ENCODE data around the gene GRHPR.
"Not testable (repeated sequence)": the region's sequence is repeated elsewhere in the genome, so short reads cannot be mapped to it uniquely, and the experiment has no call there.

Gene GRHPR

DNA sequence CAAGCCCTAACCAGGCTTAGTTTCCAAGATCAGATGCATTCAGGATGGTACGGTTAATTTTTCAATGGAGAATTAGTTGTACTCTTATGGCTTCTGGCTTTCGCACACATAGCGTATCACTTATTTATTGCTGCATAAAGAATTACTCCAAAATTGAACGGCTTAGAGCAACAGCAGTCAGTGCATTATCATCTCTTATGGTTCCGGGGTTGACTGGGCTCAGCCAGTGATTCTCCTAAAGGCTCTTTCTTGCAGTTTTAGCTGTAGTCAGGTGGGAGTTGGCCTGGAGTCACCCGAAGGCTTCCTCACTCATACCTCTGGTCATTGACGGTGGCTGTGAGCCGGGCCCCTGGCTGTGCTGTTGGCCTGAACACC lies 595 bp upstream of the GRHPR start:
- DNase-seq (ENCODE audit: low read depth): no peak

DNA sequence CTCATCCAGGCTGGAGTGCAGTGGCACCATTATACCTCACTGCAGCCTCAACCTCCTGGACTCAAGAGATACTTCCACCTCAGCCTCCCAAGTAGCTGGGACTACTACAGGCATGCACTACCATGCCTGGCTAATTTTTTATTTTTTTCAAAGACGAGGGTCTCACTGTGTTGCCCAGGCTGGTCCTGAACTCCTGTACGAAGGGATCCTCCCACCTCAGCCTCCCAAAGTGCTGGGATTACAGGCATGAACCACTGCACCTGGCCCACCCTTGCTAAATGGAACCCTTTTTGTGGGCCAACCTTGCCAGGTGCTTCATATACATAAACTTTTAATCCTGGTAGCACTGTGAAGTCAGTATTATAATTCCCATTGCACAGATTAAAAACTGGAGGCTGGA lies 1.0 kb downstream of the GRHPR start:
- no peak for DNase-seq (ENCODE audit: low read depth)

DNA sequence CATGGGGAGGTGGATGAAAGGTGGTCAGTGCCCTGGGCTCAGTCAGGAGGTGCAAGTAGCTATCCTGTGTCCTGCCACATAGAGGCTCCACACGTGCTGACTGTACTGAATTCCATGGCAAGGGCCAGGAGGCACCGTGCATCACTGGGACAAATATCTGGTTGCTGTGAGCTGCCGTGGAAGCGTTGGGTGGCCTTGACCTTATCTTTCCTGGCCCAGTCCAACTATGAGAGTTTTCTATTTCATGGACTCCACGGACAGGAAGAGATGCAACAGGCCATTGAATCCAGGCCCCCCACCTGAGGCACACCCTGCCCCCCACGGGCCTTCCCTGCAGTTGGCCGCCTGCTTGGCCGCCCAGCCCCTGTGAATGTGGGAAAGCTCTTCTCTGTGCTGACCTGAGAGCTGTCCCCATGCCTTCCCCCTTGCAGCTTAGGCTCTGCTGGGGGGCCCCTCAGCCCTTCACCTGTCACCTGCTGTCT lies 1.7 kb downstream of the GRHPR start:
- no peak for DNase-seq (ENCODE audit: low read depth)

DNA sequence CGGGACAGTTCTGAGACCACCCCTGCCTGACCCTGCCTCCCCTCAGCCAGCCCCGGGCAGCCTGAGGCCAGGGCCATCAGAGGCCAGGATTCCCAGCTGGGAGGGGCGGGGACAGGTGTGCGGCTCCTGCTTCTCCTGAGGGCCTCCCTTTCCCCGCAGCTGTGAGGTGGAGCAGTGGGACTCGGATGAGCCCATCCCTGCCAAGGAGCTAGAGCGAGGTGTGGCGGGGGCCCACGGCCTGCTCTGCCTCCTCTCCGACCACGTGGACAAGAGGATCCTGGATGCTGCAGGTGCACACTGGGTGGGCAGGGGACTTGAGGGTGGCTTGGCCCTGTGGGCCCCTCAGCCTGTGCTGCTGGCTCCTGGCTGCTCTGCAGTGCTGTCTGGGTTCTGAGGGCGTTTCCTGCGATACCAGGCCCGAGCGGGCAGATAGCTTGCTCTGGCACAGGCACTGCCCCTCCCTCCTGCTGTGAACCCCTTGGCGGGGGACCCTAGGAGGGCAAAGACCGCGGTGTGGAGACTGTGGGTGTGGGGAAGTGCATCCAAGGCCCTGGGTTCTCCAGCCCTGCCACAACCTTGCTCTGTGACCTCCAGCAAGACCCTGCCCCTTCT lies 2.3 kb downstream of the GRHPR start:
- no peak for DNase-seq (ENCODE audit: low read depth)

DNA sequence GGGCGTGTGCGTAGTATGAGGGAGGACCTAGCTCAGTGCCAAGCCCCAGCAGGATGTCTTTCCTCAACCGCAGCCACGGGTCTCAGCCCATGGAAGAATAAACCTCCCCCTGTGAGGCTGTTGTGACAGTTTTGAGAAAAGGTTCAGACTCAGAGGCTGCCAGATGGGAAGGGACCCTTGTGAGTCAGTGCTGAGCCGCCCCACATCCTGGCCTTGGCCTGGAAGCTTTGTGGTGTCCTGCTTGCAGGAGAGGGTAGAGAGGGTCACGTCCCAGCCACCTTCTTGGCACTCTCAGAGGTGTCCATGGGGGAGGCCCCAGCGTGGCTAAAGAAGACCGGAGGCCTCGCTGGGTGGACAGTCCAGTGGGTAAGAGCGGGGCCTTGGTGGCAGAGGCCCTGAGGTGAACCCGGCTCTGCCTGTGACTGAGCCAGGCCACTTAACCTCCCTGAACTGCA lies 2.8 kb downstream of the GRHPR start:
- DNase-seq (ENCODE audit: low read depth): no peak

DNA sequence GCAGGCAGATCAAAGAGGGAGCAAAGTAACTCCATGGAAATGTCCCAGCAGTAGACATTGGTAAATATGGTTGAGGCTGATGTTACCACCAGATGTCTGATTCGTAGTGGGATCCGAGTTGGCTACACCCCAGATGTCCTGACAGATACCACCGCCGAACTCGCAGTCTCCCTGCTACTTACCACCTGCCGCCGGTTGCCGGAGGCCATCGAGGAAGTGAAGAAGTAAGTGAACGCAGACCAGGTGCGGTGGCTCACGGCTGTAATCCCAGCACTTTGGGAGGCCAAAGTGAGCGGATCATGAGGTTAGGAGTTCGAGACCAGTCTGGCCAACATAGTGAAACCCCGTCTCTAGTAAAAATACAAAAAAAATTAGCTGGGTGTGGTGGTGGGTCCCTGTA lies 3.9 kb downstream of the GRHPR start:
- not testable (repeated sequence) for DNase-seq (ENCODE audit: low read depth)

DNA sequence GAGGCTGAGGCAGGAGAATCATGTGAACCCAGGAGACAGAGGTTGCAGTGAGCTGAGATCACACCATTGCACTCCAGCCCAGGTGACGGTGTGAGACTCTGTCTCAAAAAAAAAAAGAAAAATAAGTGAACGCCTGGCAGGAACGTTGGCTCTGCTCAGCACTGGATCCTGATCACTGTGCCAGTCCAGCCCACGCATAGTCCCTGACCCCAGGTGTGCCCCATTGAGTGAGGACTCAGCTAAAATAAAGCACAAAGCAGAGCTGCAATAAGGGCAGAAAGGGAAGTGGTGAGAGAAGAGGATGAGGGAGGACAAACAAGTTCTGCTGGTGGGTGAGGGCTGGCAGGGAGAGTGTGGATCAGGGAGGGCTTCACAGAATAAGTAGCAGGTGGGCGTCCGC lies 4.3 kb downstream of the GRHPR start:
- no peak for DNase-seq (ENCODE audit: low read depth)

DNA sequence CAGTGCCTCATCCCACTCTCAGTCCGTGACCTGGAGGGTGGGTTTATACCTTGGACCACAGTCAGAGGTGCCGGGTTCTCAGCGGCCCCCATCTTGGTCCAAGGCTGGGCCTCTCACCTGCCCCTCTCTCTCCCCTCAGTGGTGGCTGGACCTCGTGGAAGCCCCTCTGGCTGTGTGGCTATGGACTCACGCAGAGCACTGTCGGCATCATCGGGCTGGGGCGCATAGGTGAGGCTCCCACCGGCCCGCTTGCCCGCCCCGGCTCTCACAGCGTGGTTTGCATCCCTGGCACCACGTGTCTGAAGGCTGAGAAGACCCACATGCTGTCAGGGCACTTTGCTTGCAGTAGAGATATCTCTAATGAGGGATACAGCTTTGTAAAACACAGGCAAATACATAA lies 5.8 kb downstream of the GRHPR start:
- DNase-seq (ENCODE audit: low read depth): no peak

DNA sequence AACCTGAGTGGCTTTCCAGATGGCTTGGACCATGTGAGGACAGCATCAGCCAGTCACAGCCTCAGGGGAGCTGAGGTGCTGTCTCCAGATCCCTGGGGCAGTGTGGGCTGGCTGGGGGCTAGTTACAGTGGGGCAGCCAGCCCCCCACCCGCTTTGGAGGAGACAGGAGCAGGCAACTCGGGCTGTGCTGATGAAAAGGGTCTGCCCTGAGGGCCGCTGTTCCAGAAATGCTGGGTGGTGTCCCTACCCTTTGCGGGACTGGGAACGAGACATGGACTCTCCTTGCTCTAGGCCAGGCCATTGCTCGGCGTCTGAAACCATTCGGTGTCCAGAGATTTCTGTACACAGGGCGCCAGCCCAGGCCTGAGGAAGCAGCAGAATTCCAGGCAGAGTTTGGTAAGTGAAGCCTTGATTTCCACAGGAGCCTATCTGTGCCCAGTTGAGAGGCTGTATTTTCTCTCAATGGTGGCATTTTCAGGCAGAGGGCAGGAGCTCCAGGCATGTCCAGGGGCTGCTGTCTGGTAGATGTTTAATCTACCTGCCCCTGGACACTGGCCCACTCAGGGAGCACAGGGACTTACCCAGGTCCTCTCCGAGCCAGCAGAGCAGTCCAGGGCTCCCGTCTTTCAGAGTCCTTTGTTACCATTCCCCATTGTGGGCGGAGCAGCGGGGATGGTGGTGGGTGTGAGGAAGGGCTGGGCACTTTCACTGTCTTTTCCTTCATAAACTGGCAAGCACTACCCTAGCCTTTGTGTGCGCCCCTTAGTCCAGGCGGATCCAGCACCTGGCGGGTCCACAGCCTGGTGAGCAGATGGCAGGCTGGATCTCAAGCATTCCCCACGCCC lies 7.2 kb downstream of the GRHPR start:
- no peak for DNase-seq (ENCODE audit: low read depth)

DNA sequence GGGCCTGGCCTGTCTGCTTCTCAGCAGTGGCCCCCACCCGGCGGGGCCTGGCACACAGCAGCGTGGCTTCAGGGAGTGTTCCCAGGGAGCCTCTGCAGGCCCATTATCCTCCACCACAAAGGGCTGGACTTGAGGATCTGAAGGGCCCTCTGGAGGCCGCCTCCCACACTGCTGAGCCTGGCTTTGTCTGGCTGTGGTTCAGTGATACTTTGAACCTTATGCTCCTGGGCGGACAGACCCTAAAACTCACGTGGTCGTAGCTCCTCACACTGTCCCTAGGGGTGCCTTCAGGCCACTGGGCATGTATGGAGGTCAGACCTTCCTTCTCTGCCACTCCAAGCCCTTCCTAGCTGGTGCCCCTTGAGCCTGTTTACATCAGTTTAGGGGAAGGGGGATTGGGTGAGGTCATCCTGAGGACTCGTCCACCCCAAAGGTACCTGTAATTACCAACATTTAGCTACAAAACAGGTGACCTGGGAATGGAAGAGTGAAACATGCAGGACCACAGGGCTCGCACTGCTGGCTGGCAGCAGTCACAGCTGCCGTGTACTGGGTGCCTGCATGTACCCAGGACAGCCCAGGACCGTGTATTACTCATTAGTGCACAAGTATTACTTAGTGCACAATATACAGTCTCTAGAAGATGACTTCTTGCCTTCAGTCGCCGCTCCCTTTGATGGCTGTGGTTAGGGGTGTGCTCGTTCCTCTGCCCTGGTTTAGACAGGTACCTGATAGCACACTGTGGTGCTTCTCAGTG lies 8.5 kb downstream of the GRHPR start:
- DNase-seq (ENCODE audit: low read depth): no peak

DNA sequence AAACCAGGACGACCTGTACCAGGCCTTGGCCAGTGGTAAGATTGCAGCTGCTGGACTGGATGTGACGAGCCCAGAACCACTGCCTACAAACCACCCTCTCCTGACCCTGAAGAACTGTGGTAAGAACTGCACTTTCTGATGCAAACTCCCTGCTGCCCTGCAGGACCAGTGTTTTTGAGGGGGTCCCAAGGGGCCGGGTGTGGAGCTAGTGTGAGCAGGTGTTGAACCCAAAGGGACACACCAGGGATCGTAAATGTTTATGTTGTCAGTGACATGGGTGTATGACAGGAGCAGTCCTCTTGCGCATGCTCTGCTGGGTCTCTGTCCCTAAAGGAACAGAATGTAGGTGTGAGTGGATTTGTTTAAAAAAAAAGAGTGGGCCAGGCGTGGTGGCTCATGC lies 9.5 kb downstream of the GRHPR start:
- no peak for DNase-seq (ENCODE audit: low read depth)

DNA sequence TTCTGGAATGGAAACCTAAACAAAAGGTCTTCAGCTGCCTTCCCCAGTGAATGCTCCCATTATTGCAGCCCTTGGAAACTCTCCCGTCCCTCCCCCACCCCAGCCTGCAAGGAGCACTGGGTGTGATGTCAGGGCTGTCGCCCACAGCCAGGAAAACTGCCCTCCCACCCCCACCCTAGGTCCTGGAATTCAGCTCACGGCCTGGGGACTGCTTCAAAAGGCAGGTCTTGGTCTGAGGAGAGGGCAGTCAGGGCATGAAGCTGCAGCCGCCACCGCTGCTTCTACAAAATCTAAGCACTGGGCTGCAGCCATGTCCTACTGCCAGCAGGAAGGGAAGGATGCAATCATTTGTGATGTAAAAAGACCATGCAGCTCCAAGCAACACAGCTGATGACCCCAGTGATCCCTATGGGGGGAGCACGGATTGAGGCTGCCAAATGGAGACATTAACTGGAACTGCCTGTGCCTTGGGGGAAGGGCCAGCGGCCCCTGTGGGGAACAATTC lies 11.4 kb downstream of the GRHPR start:
- no peak for DNase-seq (ENCODE audit: low read depth)

DNA sequence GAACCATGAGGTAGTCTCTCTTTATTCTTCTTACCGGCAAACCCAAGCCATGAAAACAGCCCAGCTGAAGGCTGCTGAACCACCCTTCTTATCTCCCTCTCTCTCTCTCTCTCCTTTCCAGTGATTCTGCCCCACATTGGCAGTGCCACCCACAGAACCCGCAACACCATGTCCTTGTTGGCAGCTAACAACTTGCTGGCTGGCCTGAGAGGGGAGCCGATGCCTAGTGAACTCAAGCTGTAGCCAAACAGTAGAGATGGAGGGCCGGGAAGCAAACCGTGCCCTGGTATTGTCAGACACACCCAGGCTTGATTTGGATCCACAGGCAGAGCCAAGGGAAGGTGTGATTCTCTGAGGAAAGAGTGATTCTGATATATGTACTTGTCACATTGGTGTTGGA lies 14.0 kb downstream of the GRHPR start:
- no peak for DNase-seq (ENCODE audit: low read depth)

DNA sequence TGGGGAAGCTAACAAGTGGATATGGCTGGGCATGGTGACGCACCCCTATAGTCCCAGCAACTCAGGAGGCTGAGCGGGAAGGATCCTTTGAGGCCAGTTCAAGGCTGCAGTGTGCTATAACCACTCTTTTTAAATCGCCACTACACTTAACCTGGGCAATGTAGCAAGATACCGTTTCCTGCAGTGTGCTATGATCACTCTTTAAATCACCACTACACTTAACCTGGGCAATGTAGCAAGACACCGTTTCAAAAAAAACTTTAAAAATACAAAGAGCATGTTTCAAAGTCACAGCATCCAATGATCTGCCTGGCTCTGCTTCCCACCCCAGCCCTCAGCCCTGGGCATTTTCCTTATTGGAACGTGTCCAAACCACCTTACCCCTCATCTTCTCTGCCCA lies 14.5 kb downstream of the GRHPR start:
- no peak for DNase-seq (ENCODE audit: low read depth)

DNA sequence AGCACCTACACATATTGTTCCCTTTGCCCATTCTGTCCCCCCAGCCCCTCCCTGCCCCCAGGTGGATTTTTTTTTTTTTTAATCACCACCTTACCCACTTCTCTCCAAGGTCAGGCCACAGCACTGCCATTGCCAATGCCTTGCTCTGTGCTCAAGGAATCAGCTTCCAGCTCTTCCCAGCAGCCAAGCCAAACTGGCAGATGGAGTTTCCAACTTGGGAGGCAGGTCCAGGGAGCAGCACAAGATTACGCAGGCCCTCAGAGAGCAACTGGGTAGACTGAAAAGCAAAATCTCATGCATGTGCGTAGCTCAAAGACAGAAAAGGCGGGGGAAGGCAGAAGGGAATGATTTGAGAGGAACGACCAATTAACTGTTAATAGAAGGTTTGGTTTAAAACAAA lies 15.1 kb downstream of the GRHPR start:
- DNase-seq (ENCODE audit: low read depth): no peak

DNA sequence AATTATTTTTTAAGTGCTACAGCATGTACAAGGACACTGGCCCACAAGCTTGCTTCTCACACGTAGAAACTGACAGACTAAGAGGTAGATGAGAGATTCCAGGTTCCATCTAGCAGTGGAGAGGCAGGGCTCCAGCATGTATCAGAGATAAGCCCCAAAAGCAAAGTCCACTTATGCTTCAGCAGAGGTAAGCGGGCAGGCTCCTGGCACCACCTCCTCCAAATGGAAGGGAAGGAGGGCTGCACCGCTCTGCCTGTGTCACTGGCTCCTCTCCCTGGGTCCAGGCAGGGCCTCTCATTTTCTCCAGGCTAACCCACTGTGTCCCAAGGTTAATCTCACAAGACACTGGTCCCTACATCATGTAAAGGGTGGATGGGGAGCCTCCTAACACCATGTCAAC lies 15.9 kb downstream of the GRHPR start:
- no peak for DNase-seq (ENCODE audit: low read depth)

DNA sequence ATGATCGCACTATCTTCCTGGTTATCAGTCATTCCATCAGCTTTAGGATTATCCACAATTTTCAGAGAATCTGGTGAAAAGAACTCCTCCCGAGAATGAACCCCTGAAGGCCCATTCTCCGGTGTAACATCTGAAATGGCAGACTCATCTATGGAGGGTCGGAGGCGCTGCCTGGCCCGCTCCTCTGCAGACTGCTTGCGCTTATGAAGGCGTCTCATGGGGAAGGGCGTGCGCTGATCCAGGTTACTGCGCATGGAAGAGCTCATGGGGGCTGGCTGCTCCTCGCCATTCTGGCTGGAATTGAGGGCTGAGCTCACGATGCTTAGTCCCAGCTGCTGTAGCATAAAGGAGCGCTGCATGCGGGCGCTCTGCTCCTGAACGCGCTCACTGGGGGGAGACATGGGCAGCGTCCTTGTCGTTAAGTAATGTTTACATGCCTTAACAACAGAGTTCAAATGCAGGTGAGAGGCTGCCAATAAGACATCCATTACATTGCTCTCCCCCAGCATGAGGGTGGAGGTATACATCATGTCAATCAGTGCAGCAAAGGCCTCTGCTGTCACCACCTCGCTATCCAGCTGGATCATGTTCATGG lies 19.4 kb downstream of the GRHPR start:
- no peak for DNase-seq (ENCODE audit: low read depth)

DNA sequence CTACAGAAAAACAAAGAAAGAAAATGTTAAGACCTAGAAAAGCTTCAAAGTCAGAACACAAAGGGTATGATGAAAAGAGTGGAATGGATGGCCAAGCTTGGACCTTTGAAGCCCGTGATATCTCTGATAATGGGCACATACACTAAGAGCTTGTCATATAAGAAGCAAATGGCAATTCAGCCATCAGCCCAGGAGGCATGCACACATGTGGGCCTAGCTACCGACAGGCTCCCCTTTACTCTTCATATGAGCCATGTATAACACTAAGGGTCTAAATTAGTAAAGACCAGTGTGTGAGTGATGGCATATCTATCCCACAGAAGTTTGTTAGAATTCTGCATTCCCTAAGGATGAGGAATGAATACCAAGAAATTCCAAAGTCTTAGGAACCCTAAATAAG lies 20.1 kb downstream of the GRHPR start:
- no peak for DNase-seq (ENCODE audit: low read depth)

DNA sequence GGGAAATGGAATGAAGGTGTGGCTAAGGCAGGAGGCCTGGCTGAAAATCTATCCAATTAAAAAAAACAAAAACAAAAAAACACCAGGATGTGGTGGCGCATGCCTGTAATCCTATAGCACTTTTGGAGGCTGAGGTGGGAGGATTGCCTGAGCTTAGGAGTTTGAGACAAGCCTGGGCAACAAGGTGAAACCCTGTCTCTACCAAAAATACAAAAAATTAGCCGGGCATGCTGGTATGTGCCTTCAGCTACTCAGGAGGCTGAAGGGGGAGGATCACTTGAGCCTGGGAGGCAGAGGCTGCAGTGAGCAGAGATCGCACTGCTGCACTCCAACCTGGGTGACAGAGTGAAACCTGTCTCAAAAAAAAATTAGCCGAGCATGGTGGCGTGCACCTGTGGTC lies 21.1 kb downstream of the GRHPR start:
- no peak for DNase-seq (ENCODE audit: low read depth)

DNA sequence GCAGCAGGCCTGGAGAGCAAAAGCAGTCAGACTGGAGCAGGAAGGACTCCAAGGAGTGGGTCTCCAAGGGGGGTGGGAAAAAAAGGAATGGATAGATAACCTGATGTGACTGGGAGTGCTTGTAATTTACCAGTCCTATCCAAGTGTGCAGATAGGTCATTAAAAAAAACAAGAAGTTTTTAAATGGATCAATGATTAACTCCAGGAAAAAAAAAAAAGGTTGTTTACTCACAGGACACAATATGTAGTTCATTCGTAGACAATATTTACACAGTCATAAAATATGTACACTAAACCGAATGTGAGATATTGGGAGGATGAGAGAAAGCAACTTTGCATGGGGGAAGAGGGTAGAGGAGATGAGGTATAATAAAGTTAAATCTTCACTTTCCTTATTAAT lies 22.4 kb downstream of the GRHPR start:
- DNase-seq (ENCODE audit: low read depth): no peak

DNA sequence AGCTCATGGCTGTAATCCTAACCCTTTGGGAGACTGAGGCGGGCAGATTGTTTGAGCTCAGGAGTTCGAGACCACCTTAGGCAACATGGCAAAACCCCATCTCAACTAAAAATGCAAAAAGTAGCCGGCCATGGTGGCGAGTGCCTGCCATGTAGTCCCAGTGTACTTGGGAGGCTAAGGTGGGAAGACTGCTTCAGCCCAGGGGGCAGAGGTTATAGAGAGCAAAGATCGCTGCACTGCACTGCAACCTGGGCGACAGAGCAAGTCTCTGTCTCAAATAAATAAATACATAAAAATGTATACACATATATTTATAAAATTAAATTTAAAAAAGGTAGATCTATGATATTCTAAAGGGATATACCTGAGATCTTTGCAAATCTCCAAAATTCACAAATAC lies 23.3 kb downstream of the GRHPR start:
- no peak for DNase-seq (ENCODE audit: low read depth)

DNA sequence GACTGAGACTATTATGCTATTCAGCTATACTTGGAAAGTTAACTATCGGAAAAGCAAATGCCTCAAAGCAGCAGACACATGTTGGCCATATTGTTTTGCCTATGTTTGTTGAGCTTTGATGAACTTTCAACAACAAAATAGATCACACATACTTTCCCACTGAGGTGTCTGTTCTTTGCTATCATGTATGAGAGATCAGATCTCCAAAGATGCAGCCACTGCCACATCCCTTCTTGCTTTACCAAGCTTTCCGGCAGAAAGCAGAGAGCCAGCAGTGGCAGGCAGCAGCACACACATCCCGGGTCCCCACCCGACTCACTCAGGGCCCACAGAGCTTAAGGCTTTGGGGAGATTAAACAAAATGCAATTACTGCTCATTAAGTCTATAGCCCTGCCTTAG lies 23.9 kb downstream of the GRHPR start:
- DNase-seq (ENCODE audit: low read depth): no peak
